Measurements from ENCODE around the gene FOXD2.

DNA sequence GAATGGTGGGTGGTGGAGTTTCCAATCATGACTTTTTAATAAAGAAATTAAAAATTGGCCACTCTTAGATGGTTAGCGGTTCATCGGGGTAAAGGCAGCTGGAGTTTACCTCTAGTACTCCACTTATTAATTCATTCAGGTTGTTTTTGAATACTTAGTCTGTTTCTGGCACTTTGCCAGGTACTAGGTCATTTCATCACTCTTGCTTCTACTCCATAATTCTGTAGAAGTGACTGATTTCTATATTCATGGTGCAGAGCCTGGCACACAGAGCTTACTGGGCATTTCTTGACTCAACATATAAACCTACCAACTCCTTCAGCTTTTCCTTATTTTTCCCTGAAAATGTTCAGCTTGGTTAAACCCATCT is 31.5 kb downstream of the FOXD2 start:
- TF ChIP-seq, protein P1, sequence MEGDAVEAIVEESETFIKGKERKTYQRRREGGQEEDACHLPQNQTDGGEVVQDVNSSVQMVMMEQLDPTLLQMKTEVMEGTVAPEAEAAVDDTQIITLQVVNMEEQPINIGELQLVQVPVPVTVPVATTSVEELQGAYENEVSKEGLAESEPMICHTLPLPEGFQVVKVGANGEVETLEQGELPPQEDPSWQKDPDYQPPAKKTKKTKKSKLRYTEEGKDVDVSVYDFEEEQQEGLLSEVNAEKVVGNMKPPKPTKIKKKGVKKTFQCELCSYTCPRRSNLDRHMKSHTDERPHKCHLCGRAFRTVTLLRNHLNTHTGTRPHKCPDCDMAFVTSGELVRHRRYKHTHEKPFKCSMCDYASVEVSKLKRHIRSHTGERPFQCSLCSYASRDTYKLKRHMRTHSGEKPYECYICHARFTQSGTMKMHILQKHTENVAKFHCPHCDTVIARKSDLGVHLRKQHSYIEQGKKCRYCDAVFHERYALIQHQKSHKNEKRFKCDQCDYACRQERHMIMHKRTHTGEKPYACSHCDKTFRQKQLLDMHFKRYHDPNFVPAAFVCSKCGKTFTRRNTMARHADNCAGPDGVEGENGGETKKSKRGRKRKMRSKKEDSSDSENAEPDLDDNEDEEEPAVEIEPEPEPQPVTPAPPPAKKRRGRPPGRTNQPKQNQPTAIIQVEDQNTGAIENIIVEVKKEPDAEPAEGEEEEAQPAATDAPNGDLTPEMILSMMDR (IDR thresholded peaks at IDR 0.05; ENCODE audit: insufficient read depth, low read depth, low read length) = no peak
- TF ChIP-seq EZH2 (IDR thresholded peaks at IDR 0.05; ENCODE audit: insufficient read depth, low read length) = no peak

Measured in astrocyte (in vitro differentiated cells and primary cell).